ENCODE data around the gene RAD51.
A peak's percentile ranks its signal among the peaks of the same experiment; 100 is the strongest.

RAD51 gene

DNA sequence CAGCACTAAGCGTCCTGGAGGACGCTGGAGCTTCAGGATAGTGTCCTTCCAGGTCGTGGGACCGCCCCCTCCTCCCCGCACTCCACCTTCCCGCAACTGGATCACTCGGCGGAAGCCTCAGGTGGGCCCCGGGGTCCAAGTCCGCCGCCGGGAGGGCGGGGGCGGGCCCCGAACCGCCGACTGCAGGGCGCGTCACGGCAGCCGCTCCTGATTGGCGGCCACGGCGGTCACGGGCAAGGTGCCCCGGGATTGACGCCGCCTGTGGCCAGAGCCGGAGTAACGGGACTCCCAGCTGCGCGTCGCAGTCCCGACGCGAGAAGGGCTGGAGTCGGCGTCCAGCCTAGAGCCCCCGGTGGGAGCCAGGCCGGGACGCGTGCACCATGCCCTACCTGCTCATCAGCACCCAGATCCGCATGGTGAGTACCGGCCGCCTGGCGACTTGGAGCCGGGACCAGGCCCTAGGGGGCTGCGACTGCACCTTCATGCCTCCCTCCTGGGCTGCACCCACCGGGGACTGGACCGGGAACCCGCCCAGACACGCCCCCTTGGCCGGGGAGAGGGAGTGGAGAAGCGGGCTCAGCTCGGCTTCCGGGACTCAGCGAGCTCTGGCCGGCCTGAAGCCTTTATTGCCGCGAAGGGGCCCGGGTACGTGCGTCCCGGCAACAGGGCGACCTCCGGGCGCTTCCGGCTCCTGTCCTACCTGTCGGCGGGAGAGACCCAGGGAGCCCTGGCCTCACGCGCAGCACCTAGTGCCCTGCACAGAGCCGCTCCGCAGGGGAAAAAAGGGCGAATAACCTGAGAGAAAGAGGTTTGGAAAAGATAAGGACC is 69.0 kb downstream of the RAD51 start, which contains the start of gene GCHFR:
TSS of gene GCHFR (plus strand) at position 268 of the 828 bp plus-strand sequence. CDS start at position 381, 113 bp downstream.
- DNase-seq (ENCODE audit: low spot score), result peak; percentile 62

DNA sequence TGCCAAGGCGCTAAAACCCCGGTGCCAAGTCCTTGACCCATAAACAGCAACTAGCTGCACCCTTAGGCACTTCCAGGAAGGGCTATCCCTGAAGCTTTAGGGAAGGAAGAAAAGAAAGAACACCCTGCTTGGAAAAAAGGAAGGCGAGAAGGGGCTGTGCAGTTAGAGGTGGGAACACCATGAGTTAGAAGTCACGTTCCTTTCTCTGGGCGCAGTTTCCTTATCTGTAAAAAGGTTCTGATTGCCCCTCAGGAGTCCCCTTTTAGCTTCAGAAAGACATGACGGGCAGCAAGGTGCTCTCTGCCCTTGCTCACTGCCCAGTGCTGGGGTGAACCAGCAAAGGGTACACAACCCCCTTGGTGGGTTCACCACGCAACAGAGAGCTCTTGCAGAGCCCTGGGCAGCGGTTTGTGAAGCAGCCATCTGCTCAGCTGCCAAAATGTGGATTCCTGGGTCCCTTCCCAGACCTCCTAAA is 69.7 kb downstream of the RAD51 start:
- no peak for DNase-seq (ENCODE audit: low spot score)

DNA sequence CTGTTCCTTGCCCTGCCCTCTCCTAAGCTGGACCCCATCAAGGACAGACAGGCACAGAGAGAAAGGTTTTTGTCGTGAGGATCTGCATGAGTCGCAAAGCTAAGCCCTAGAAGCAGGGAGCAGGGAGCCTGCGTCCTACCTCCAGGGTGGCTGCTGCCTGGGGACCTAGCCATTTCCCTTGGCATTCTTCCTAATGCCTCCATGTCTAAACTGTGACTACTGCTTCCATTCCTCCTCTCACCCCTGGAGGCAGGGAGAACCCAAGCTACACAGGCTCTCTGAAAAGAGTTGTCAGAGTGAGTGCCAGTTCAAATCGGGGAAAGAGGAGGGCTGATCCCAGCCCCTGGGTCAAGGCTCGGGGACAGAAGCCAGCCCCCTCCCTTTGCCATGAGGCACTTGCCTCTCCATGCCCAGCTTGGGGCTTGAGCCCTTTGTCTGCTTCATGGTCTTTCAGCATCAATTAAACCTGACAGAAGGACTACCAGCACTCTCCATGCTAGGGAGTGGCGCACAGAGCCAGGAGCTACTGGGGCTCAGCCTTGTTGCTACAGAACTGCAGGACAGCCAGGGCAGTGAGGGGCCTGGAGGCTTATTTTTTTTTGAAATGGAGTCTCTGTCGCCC is 71.3 kb downstream of the RAD51 start:
- DNase-seq (ENCODE audit: low spot score), result no peak

DNA sequence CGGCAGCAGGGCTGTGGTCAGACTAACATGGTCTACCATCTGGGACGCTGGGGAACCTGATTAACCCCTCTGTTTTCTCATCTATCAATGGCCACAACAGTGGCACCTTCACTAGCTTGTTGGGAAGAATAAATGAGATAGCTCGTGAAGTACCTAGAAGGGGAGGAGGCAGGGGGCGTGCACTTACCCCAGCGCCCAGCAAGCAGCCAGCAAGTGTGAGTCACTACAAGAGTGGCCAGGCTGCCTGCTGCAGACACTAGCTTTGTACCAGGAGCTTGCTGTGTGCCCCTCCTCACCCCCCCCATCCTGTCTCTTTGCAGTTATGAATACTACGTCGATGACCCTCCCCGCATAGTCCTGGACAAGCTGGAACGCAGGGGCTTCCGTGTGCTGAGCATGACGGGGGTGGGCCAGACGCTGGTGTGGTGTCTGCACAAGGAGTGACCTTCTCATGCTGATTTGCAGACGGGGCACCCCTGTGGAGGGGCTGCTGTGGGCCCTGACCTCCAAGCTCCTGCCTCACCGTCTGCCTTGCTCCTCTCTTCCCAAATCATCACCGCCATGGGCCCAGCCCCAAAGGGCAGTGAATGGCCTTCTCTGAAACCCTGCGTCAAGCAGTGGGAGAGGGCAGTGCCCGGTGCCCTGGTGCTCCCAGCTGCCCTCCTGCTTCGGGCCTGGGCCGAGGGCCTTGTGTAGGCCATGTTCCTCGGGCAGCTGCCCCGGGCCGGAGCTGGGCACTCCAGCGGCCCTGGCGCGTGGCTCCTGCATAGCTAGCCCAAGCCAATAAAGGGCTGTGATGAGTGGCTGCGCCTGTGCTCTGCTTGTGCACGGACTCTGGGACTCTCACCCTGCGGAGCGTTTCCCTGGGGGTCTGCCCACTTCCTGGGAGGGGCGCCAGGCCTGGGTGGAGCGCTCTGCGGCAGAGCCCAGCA is 72.2 kb downstream of the RAD51 start:
- no peak for DNase-seq (ENCODE audit: low spot score)

DNA sequence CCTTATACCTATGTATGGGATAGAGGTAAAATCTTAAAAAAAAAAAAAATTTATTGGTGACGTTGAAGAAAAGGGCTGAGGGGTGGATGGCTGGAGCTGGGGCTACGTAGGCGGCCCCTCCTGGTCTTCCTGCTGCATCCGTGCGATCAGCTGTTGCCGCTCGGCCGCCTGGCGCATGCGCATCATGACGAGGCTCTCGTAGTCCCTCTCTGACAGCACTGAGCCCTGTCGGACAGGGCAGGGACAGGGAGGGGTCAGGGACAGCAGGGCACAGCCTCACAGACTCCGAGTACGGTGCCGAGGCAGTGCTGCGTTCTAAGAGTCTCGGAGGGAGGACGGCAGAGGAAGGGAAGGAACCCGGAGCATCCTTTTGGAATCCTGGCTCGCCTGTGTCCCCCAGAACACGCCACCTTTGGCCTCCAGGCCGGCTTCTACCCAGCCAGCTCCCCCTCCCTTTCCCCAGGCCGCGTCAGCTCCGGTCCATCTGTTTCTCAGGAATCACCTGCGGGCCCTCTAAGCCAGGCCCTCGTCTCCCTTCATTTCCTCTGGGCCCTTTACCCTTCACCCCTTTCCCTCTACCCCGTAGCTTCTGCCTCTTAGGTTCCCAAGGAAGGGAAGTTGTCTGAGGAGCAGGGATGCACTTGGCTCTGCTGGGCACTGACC is 73.0 kb downstream of the RAD51 start:
- no peak for DNase-seq (ENCODE audit: low spot score)

DNA sequence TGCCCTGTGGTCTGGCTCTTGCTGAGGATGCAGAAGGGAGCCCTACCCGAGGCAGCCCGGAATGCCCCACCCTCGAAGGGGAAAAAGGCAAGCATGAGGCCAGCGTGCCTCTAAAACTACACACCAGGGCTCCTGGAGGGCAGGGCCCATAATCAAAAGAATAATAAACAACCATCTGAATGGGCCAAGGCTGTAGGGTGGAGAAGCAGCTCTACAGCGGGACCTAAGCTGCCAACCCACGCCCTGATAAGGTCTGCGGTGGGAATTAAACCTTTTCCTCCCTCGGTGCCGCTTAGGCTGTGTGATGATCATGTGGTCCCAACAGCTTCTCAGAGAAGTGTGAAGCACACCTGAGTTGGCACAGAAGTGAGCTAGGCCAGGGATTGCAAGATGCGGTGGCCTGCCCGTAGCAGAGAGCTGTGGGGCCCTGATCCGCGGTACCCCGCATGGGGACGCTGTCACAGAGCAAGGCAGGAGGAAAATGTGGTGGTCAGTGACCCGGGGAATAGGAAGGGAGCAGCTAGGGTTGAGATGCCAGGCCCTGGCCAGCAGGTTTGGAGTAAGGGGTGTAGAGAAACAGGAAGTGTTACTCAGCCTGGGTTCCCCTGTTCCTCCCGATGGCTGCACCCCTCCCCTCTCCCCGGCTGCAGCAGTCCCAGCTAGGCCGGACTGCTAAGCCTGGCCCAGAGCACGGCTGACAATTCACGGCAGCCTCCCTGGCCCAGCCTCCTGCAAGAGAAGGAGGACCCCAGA is 73.7 kb downstream of the RAD51 start:
- DNase-seq (ENCODE audit: low spot score), result no peak

DNA sequence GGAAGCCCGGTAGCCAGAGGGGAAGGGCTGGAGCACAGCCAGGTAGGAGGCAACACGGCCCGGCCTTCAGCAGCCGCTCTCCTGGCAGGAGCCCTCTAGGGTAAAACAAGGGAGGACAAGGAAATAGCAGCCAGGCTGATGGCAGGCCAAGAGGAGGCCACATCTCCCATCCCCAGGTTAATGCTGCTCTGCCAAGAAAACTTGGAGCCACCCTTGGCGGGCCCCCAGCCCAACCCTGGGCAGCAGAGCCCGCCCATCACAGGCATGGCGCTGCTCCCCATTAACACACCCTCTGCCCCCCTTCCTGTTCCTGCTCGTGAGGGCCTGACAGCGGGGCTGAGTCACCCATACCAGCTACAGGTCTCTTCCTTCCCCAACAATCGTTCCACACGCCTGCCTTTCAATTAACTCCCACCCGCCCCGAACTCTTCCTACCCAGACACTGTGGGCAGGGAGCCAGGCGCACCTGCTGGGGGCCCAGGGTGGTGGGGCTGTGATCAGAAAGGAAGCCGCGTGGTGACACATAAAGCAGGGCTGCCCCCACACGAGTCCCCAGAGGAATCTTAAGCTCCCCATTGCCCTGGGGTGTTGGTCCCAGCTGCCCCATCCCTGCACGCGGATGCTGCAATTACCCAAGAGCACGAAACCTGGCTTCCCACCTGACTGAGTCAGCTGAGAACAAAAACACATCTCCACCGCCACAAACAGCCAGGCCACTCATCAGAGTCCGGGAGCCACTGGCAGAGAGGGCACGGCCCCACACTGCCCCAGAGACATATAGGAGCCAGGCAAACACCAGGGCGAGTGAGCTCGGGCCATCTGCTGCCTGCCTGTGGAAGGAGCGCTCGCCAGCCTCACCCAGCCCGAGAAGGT is 74.5 kb downstream of the RAD51 start, which contains the start of gene C15orf62:
TSS of gene C15orf62 (plus strand) at position 707 of the 873 bp plus-strand sequence. CDS start 516 bp downstream, outside the sequence.
- peak; percentile 44 for DNase-seq (ENCODE audit: low spot score)

DNA sequence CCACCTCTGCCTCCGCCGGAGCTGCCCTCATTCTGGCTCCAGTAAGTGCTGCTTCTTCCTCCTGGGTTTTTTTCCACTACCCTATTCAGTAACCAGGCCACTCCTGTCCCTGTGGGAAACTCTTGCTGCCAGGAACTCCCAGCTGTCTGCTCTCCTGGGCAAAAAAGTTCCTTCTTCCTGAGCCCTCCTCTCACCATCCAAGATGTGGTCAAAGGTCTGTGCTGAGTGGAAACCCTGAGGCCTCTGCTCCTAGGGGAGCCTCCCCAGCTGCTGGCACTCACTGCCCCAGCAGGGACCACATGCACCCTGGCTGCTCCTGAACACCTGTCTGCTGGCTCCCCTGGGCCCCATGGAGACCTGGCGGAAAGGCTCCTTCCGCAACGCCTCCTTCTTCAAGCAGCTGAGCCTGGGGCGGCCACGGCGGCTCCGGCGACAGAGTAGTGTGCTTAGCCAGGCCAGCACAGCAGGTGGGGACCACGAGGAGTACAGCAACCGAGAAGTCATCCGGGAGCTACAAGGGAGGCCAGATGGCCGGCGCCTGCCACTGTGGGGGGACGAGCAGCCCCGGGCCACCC is 75.3 kb downstream of the RAD51 start:
- DNase-seq (ENCODE audit: low spot score), result no peak

DNA sequence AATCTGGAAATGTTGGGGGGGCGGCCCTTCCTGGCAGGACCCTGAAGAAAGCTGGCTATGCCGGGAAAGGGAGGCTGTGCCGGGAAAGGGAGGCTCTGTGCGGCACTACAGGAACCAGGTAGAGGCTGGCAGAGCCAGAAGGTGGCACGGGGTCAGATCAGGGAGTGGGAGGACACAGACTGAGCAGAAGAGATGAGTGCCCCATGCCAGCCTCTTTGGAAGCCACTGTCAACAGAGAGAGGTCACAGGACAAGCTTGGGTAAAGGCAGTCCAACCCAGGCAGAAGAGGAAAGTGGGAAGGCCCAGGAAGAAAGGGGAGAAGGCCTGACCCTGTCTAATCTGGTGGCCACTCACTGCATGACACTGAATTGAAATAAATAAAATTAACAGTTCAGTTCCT is 76.3 kb downstream of the RAD51 start:
- no peak for DNase-seq (ENCODE audit: low spot score)

DNA sequence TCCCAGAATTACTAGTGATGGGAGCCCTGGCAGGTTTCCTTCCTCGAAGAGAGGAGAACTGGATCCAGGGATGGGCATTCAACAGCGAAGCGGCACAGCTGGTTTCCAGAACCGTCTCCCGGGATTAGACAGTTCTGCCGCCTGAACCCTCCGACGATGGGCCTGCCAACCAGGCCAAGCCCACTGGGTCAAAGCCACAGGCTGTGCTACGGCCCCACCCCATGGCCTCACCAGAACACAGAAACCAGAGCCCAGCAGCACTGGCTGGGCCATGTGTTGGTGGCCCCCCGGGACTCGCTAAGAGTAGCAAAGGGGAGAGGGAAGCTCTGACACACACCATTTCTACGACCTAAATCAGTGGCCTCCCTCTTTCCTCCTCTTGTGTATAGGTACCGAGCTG is 77.0 kb downstream of the RAD51 start:
- DNase-seq (ENCODE audit: low spot score), result no peak

DNA sequence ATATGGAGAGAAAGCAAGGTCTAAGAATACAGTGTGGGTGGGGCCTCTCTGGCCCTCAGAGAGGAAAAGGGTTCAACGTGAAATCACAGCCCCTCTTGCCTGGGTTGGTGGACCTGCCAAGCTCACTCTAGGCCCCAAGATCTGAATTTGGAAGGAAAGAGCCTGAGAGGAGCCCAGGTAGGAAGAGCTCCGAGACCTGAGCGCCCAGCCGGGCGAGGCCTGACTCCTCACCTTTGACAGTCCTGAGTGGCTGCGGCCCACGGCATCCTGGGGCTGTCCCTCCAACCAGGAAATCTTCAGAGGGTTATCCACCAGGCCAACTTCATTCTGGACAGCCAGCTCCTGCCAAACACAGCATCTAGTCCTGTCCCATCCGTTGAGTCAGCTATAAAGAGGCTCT is 78.5 kb downstream of the RAD51 start:
- DNase-seq (ENCODE audit: low spot score), result no peak

DNA sequence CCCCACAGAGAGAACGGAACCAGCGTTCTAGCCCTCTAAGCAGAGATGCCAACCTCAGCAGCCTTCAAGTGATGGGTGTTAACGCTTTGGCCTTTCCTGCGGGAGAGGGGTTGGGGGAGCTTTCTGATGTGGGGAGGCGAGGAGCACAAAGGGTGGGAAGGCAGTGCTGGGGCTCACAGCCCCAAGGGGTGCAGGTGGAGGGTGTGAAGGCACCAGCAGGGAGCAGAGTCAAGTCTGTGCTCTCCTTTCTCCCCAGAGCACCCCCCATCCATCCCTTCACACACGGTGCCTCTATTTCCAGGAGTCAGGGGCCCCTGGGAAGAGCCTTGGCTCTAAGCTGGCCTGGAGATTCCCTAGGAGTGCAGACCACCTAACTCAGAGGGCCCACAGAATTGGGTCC is 78.9 kb downstream of the RAD51 start:
- no peak for DNase-seq (ENCODE audit: low spot score)

DNA sequence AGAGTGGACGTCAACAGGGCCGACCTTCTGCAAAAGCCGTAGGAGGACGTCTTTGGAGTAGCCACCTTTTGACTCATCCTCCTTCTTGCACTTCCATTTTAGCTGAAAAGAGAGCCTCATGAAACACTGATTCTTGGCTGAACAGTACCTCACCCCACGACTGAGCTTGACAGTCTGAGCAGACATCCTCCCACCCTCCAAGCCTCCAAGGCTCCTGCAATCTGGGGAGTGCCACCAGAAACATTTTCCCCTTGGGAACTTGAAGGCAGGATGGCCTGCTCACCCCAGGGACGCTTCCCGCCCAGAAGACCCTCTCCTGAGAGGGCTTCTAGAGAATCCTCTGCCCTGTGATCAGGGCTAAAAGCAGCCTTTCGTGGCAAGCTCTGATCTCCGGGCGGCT is 80.0 kb downstream of the RAD51 start:
- DNase-seq (ENCODE audit: low spot score), result no peak

DNA sequence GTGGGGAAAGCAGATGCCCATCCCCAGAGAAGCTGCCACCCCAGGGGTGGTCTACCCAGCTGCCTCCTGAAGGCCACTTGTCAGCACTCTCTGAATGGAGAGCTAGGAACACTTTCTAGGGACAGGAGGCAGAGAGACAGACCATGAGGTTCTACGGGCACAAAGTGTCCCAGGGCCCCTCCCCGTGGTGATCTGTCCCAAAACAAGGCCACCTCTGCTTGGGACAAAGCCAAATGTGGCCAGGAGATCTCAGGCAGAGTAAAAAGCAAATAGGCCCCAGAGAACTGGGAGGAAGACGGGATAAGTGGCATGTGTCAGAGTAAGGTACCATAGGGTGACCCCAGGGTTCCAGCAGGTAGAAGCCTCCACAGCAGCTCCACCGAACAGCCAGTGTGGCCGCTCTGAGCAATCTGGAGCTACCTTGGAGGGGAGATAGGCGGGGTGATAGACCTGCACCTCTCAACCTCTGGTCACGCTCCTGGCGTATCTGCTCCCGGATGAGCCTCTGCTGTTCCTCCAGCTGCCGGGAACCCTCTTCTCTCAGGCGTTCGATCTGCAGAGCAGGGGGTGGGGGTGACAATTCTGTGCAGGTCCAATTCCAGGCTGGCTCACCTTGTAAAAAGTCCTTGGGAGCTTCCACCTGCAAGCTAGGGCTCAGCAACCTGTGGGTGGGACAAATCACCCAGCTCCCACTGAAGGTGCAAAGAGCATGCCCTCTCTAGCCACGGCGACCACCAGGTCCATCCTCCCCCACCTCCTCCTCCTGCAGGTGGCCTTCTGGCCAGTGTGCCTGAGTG is 81.0 kb downstream of the RAD51 start:
- no peak for DNase-seq (ENCODE audit: low spot score)

DNA sequence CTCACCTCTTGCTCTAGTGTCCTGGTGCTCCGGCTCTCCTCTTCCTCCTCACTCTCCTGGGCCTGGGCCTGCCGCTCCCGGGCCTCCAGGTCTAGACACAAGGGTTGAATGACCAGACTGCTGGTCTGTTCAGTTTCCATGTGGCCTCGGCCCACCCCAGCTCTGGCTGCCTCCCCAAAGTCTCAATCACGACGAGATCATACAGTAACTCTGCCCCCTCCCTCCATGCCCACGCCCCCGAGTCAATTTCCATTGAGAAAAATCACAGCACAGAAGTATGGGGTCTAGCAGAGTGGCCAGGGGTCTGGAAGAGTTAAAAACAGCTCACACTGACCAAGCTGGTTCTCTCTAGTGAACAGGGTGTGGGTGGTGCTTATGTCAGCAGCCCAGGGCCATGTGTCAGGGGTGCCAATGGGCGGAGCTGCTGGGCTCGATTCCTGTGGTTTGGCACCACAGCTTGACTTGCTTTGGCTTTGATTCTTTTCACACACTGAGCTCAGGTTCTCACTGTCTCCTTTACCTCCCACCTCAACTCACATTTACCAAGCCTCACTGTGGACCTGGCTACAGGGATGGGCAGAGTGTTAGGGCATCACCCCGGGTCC is 81.7 kb downstream of the RAD51 start:
- peak; percentile 19 for DNase-seq (ENCODE audit: low spot score)

All from CD4-positive, alpha-beta T cell treated with Interleukin-6 at 100 ng/mL for 8 hours (primary cell).